GM12865 (cell line): ENCODE data around the gene FAM222A.
"Not testable (repeated sequence)": the region's sequence is repeated elsewhere in the genome, so short reads cannot be mapped to it uniquely, and the experiment has no call there.

Experiments used
- DNase-seq: peaks from one replicate; pipeline ENCODE4 v3.0.0; 2010; ENCODE audit warnings: low read depth
- H3K4me3 ChIP-seq: 2 replicates; pipeline ENCODE4 v1.5.1; 2011; ENCODE audit warnings: mild to moderate bottlenecking, low read depth, low read length, control low read depth
- CTCF ChIP-seq: IDR thresholded peaks from 2 replicates; pipeline ENCODE4 v1.5.1; 2011; ENCODE audit warnings: low read length, control low read depth, low read depth, inconsistent platforms; ENCODE audit not compliant: insufficient read depth; ENCODE audit errors: missing control alignments

Gene FAM222A

GRCh38 chr12:109693160-109693559 lies 20.5 kb upstream of the FAM222A start:
- no peak overlapping the region for H3K4me3 ChIP-seq
- DNase-seq: no peak
- no peak for TF ChIP-seq CTCF

- no peak for TF ChIP-seq CTCF
- no peak overlapping the region for H3K4me3 ChIP-seq
- no peak for DNase-seq
These were observed 19.7 kb upstream of the FAM222A start for GRCh38 chr12:109693653-109694600.

- not testable (repeated sequence) for DNase-seq, H3K4me3 ChIP-seq
These were observed 19.0 kb upstream of the FAM222A start for GRCh38 chr12:109694629-109695028.

GRCh38 chr12:109695416-109695815 lies 18.2 kb upstream of the FAM222A start:
- no peak for TF ChIP-seq CTCF
- no peak overlapping the region for H3K4me3 ChIP-seq

GRCh38 chr12:109695961-109696461 lies 17.6 kb upstream of the FAM222A start:
- no peak for TF ChIP-seq CTCF
- DNase-seq: no peak

More at GRCh38 chr12:109695416-109695815, 18.2 kb upstream of the FAM222A start:
- DNase-seq: no peak

GRCh38 chr12:109696485-109697269 lies 16.9 kb upstream of the FAM222A start:
- DNase-seq: no peak
- TF ChIP-seq CTCF: no peak

More at GRCh38 chr12:109695961-109696461, 17.6 kb upstream of the FAM222A start:
- no peak overlapping the region for H3K4me3 ChIP-seq

GRCh38 chr12:109697270-109697553 lies 16.4 kb upstream of the FAM222A start:
- DNase-seq: no peak
- TF ChIP-seq CTCF: no peak
- no peak overlapping the region for H3K4me3 ChIP-seq

More at GRCh38 chr12:109696485-109697269, 16.9 kb upstream of the FAM222A start:
- no peak overlapping the region for H3K4me3 ChIP-seq
